Measurements from ENCODE around the gene SEC16A.

SEC16A gene, protein sequence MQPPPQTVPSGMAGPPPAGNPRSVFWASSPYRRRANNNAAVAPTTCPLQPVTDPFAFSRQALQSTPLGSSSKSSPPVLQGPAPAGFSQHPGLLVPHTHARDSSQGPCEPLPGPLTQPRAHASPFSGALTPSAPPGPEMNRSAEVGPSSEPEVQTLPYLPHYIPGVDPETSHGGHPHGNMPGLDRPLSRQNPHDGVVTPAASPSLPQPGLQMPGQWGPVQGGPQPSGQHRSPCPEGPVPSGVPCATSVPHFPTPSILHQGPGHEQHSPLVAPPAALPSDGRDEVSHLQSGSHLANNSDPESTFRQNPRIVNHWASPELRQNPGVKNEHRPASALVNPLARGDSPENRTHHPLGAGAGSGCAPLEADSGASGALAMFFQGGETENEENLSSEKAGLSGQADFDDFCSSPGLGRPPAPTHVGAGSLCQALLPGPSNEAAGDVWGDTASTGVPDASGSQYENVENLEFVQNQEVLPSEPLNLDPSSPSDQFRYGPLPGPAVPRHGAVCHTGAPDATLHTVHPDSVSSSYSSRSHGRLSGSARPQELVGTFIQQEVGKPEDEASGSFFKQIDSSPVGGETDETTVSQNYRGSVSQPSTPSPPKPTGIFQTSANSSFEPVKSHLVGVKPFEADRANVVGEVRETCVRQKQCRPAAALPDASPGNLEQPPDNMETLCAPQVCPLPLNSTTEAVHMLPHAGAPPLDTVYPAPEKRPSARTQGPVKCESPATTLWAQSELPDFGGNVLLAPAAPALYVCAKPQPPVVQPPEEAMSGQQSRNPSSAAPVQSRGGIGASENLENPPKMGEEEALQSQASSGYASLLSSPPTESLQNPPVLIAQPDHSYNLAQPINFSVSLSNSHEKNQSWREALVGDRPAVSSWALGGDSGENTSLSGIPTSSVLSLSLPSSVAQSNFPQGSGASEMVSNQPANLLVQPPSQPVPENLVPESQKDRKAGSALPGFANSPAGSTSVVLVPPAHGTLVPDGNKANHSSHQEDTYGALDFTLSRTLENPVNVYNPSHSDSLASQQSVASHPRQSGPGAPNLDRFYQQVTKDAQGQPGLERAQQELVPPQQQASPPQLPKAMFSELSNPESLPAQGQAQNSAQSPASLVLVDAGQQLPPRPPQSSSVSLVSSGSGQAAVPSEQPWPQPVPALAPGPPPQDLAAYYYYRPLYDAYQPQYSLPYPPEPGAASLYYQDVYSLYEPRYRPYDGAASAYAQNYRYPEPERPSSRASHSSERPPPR (N-terminal part only)

DNA sequence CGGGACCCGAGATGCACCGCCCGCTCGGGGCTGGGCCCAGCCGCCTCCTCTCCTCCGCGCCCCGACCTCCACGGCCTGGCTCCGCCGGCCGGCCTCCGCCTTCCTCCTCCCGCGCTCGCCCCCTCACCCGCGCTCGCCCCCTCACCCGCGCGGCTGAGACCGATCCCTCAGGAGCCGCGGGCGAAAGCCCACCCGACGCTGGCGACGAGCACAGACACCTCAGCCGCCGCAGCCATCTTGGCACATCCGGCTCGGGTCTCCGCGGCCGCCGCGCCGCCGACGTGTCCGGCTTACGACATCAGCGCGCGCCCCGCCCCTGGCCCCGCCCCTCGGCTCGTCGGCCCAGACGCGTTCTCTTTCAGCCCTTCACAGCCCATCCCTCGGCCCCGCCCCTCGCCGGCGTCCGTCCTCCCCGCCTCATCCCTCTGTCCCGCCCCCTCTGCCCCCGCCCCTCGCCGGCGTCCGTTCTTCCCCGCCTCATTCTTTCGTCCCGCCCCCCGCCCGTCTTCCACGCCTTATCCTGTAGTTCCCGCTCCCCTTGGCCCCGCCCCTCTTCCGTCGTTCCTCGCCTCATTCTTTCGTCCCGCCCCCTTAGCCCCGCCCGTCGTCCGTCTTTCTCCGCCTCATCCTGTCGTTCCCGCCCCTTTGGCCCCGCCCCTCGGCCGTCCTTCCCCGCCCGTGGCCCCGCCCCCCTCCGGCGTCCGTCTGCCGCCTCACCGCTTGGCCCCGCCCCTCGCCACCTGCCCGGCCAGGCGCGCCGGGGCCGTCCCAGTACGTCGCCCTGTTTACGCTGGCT, at the start of gene SEC16A:
Gene SEC16A, minus strand, starts transcription at position 248 of the 796 bp plus-strand sequence. CDS start 5,425 bp downstream, outside the sequence.
- peak; percentile 99 for DNase-seq

DNA sequence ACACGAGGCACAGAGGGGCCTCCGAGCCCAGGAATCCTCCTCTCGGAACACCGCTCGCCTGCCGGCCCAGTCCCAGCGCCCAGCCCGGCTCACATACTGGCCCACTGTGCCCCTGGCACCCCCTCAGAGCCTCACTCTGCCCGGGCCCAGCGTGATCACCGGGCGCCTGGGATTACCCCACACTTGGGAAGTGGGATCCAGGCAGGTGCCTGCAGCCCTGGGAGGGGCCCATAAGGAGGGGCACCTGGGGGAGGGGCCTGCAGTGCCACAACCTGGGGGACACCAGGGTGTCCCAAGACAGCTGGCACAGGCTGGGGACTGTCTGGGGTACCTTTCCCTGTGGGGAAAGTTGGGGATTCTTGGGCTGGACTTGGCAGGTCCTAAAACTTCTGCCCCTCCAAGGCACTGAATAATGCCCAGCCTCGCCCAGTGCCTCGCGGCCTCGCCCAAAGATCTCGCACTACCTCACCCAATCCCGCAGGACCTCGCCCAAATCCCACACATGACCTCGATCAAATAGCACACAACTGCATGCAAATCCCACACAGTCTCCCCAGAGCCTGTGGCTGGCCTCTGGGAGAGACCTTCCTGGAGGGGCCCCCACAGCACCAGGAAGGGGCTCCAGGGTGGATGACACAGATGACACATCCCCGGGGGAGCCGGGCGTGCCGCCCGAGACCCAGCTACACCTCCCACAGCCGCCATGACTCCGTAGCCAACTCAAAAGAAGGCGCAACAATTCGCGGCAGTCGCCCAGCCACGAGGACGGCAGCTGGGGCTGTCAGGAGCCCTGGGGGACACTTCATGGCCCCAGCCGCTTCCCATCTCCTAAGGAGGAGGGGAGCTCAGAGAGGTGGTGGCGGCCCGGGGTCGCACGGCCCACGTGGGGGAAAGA, 49.3 kb upstream of the SEC16A start:
- DNase-seq, result no peak

DNA sequence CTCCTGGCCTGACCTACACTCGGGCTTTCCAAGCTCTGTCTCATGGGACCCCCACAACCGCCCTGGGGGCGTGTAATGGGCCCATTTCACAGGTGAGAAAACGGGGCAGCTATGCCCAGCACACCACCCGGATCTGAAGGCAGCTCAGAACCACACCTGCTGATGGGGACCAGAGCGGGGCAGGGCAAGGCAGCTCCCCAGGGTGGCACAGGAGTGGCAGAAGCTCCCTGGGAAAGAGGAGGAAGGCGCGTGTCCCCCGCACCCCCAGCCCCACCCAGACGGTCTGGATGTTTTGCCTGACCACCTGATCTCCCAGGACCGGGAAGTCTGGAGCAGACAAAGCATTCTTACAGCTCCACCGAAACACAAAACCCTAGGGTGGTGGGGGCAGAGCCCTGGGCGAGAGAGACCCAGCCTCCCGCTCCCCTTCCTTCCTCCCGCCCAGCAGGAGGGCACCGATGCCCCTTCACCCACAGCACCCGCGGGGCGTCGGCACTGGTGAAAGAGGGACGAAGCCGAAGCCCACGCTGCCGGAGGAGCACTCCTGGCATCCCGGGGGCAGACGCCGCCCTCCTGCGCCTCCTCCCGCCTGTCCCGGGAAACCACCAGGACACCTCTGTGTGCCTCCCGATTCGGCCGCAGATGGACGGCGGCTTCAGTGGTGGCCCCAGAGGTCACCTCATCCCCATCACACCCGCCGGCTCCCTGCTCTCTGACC, 48.5 kb upstream of the SEC16A start:
- no peak for DNase-seq

DNA sequence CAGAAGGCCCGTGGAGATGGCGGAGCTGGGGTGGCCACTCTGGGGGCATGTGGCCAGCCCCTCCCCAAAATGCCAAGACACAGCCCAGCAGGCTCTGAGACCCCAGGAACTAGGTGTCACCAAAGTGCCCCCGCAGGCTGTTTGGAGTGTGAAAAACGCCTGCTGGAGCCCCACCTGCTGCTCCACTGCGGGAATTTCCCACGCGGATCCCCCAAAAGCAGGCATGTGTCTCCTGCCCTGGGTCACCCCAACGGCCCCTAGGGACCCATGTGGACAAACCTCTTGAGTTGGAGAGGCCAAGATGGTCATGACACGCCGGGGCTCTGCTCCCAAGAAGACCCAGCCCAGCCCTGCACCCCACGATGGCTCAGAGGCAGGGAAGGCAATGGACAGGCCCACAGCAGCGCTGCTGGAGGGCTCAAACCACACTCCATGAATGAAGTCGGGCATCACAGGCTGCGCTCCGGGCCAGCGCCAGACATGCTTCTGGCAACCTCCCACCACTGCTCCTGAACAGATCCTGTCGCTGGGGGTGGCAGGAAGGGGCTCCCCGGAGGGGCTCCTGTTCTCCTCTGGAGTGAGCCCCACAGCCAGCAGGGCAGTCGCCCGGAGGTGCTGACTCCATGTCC, 47.7 kb upstream of the SEC16A start:
- no peak for DNase-seq

DNA sequence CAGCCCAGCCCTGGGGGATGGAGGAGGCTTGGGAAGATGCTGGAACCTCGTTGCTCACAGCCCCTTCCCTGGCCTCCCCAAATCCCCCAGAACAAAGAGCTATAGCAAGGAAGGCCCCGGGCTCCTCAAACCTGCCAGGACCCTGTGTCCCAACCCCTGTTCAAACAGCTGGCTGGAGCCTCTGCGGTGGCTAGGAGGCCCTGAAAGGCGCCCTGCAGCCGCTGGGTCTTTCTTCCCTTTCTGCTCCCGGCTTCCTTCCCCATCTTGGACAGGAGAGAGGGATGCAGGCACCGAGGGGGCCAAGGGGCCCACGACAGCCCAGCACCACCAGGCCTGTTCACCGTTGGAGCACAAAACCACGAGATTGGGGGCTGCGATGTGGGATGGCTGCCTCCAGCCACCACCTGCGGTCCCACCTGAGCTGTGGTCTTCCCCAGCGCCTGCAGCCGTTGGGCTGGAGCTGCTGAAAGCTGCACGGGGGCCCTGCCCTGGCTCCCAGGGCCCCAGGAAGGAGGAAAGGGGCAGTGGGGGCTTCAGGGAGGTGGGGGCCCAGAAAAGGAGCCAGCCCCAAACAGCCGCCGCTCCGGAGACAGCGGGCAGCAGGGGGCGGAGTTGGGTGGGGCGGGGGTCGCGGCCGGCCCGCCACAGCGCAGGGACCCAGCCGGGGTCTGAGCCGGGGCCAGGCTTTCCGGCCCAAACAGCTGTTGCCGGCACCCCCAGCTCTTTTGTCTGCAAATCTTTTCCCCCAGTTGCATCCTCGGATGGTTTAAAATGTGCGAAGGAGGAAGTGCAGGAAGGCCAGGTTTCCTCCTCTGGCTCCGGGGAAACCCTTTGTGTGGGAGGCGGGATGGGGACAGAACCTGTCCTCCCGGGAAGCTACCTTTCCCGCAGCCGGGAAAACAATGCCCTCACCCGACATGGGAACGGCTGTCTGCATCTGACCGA, 46.9 kb upstream of the SEC16A start:
- DNase-seq, result peak; percentile 47

DNA sequence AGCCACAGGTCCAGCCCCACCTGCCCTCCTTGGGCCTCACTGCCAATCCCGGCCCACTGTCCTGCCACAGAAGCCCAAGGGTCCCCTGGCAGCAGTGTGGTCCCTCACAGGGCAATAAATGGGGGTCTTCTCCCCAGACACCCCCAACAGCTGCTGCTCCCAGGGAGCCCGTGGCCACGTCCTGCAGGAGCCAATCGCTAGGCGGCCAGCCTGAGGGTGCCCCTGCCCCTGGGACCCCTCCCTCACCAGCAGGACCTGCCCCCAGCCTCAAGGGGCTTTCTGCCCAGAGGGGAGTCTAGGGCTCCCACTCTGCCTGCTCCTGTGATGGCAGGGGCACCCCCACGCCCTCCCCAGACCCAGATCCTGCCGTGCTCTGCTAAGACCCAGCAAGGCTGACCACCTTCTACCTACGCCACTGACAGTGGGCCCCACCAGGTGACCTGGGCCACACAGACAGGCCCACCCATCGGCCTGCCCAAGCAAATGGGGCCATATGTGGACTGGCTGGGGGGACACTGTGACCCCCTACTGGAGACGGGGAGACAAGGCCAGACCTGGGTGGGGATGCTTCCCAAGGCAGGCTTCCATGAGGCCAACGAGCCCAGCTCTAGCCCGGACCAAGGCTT, 46.0 kb upstream of the SEC16A start:
- no peak for DNase-seq

DNA sequence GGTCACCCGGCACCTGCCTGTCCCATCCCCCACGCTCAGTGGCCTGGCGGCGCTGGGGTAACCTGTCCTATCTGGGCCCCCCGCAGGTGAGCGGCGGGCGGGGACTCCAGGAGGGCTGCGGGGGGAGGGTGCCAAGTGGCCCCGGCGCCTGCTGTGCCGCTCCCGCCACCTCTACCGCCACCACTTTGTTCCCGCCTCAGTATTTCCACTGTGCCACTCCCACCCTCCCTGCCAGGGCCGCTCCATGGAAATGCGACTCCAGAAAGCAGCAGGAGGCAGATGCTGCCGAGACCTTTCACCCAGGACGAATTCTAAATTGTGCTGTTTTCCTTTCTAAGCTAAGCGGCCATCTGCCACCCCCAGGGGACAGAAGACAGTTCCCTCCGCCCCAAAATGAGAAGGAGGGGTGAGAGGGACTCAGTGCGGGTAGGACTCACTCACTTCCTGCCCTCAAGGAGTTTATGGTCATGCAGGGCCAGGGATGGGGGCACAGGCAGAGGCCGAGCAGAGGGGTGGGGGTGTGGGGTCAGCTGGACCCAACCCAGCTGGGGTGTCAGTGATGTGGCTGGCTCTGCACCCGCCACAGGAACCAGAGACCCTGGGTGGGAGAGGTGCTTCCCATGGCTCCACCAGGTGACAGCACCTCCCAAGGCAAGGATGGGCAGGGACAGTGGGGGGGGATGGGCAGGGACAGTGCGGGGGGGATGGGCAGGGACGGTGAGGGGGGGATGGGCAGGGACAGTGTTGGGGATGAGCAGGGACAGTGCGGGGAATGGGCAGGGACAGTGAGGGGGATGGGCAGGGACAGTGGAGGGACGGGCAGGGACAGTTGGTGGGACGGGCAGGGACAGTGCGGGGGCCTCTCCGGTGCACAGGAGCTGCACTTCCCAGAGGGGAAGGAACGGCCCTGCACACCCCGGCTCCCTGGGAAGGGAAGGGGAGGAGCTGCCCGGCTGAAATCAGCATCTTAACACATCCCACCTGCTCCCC, 45.2 kb upstream of the SEC16A start:
- DNase-seq, result peak; percentile 92

DNA sequence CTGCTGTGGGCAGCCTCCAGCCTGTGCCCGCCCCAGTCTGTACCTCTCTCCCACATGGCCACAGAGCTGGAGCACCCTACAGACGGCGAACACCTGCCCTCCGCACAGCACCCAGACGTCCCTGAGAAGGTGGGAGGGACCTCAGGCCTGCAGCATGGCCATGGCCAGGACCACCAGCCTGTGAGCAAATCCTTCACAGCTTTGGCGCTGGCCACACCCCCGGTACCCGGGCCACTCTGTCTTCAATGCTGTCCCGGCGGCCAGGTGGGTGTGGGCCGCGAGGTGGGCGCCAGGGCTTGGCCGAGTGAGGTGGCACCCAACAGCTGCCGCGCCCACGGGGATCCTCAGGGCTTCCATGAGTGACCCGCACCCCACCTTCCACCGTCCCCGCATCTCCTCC, 44.3 kb upstream of the SEC16A start:
- peak; percentile 88 for DNase-seq

DNA sequence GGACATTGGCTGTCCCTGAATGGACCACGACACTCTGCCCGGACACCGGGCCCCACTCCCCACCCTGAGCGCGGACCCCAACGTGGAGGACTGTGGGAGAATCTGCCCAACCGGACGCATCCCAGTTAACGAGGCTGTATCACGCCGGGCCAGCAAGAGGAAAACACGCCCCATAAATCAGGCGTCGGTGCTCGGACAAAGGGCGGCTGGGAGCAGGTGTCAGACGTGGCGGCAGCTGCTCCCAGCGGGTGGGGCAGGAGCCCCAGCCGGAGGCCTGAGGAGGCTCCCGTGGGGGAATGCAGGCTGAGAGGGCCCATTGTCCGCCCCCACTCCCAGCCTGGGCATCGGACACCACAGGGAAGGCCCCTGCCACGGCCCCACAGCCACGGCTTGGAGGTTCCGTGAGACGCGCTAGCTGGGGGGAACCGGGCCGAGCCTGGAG, 43.8 kb upstream of the SEC16A start:
- DNase-seq, result peak; percentile 97

DNA sequence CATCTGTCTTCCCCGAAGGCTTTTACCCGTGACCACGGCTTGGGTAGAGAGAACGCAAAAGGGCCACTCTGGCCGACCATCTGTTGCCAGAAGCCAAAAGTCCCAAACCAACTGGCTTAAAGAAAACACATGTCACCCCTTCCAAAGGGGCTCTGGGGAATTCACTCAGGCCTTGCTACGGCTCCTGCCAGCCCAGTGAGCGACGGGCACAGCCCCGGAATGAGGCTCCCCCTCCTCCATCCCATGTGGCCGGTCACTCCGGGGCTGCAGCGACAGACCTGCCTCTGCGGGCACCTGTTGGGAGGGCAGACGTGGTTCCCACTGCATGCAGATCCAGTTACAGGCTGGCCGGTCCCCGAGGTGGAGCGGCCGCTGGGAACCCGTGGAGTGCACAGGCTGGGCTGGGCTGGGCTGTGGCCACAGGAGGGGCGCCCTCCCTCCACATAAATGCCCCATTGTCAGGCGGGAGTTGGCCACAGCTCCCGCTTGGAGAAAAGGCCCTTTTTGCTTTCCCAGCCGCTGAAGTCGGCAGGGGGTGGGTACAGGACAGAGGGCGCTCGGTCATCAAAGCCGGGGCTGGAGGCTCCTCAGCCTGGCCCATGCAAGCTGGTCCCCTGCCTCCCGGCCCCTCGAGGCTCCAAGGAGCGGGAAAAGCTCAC, 43.1 kb upstream of the SEC16A start:
- DNase-seq, result peak; percentile 74

DNA sequence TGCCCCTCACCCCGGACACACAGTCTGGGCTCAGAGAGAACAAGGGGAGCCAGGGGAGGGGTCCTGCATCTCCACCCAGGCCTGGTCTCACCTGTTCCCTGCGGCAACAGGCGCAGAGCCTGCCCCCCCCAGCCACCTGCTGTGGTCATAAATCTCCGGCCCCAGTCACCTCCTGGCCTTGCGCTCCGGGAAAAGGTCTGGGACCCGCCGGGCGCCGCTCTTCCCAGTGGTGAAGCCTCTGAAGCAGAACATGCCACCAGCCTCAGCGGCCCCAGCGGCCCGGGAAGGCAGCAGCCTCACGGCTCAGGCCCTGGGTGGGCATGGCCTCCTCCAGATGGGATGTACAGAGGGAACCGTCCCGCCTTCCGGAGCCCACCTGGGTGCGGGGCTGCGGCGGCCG, 42.4 kb upstream of the SEC16A start:
- peak; percentile 45 for DNase-seq

DNA sequence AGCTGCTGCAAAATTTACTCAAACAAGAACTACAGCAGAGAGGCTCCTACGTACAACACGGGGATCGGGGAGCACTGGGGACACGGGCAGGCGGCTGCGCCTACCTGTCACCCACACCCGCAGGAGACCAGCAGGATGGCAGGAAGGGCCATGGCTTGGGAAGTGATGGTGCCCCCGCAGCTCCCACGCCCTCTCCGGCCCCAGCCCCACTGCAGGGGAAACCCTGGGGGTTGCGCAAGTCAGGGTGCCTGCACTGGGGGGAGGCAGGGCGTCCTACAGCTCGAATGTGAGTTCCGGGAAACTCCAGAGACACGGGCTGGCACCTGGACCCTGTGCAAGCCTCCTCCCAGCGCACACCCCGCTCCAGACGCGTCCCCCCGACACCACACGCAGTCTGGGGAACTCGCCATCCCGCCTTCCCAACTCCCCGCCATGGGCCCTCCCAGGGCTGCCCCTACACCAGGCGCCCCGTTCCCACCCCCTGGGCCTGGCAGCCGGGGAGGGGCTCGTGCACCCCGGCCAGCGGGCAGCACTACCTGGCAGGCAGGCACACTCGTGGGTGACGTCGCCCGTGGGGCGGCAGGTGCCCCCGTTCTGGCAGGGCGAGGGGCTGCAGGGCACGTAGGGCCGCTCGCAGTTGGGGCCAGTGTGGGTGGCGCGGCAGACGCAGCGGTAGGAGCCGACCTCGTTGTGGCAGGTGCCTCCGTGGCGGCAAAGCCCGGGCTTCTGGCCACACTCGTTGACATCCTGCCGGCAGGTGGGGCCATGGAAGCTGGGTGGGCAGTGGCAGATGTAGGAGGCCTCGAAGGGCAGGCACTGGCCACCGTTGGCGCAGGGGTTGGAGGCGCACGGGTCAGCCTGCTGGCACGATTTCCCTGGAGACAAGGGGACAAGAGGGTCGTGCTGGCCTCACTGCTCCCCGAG, 39.7 kb upstream of the SEC16A start:
- no peak for DNase-seq

DNA sequence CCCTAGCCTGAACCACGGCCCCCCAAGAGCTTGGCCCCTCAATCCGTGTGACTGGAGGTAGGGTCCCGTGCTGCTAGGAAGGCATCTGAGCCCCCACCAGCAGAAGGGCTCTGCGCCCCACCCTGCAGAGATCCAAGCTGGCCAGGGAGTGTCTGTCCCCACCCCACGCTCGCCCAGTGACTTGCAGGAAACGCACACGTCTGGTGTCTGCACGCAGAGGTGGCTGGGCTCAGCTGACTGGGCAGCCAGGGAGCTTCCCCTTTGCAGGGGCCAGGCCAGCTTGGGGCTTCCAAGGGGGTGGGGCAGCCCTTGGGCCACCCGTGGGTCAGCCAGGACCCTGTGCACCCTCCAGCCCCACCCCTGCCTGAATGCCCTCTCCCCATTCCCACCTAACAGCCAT, 38.7 kb upstream of the SEC16A start:
- DNase-seq, result no peak

DNA sequence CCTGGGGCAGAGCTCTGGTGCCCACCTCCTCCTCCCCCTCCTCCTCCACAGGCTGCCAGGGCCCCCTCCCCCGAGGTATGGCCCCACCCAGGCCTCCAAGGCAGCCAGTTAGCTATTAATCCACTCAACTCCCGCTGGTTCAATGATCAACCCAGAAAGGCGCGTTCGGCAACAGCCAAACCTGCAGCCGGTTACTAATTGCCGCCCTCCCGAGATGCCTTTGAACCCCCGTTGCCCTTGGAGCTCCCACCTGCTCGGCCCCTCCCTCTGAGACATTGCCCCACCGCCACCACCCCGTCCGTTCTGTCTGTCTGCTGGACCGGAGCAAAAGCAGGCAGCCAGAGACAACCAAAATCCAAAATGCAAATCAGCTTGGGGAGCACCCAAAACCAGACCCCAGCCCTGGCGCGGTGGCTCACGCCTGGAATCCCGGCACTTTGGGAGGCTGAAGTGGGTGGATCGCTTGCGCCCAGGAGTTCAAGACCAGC, 37.3 kb upstream of the SEC16A start:
- DNase-seq, result peak; percentile 56

Data from DMS53 (cell line).